Testis (tissue), 3 donors: ENCODE results near the gene TCF20. TPM values are rescaled to one million over a fixed set of nuclear protein-coding genes. Genes with fewer than 3 reads are reported as not detected.

Experiments
- DNase-seq: peaks from one replicate; pipeline ENCODE4 v3.0.0-alpha.2; 2019
- H3K27ac ChIP-seq, 2 donors: fragments of 200-600 bp; sonication (generic); one replicate each; pipeline ENCODE4 v1.5.1; 2019
- H3K27me3 ChIP-seq: fragments of 200-600 bp; sonication (generic); one replicate; pipeline ENCODE4 v1.5.1; 2019
- H3K36me3 ChIP-seq: fragments of 200-600 bp; sonication (generic); one replicate; pipeline ENCODE4 v1.5.1; 2017; ENCODE audit warnings: low read depth; ENCODE audit errors: missing control alignments
- H3K4me1 ChIP-seq: fragments of 200-600 bp; sonication (generic); one replicate; pipeline ENCODE4 v1.5.1; 2019
- H3K4me3 ChIP-seq, 2 donors: fragments of 200-600 bp; sonication (generic); one replicate each; pipeline ENCODE4 v1.5.1; 2017 to 2019
- H3K9me3 ChIP-seq: fragments of 200-600 bp; sonication (generic); one replicate; pipeline ENCODE4 v1.5.1; 2017
- POLR2A ChIP-seq: fragments of 450-650 bp; IDR thresholded peaks from one replicate; pipeline ENCODE4 v1.6.1; 2017; ENCODE audit warnings: antibody characterized with exemption, mild to moderate bottlenecking, moderate library complexity
- WGBS, 2 donors: methylation state at CpG; one replicate each; pipeline ENCODE4 v1.1.5; 2018; 5-methylcytosine and 5-hydroxymethylcytosine counted together
- intact Hi-C: fragments of 100-400 bp; cut with DNase I; formaldehyde crosslinking; loops from one replicate; pipeline ENCODE4 v1.15.1; 2023; ENCODE audit warnings: low total_unique reads
- polyA plus RNA-seq: library from polyadenylated mRNA; stranded (reverse); fragments of 350-450 nt; fragmentation: Illumina TruSeq; extraction: RNeasy Lipid Tissue Mini Kit (QIAGEN cat#74804); gene quantifications from one replicate; pipeline ENCODE4 v1.2.3, GENCODE V29; 2014; ENCODE audit warnings: low read depth, low replicate concordance; ENCODE audit not compliant: insufficient read depth
- total RNA-seq, 2 donors: library from RNA; depleted of rRNA; stranded (reverse); fragments of >200 nt; gene quantifications; one replicate each; pipeline ENCODE4 v1.2.3, GENCODE V29; 2016
- TF ChIP-seq, protein P1 (sequence below), 3 experiments: fragments of 450-650 bp in 2 of 3; fragments of 200-600 bp in 1 of 3; sonication (generic) in 1 of 3; IDR thresholded peaks; one replicate each; pipeline ENCODE4 v1.5.1; 2016 to 2019; ENCODE audit warnings: antibody characterized with exemption in 3 of 3, mild to moderate bottlenecking in 2 of 3, moderate library complexity in 1 of 3

TCF20 gene
- total and polyA plus RNA-seq, 3 donors from 2014 or later, result 40.5 to 44.8 (median 41.6) TPM

DNA sequence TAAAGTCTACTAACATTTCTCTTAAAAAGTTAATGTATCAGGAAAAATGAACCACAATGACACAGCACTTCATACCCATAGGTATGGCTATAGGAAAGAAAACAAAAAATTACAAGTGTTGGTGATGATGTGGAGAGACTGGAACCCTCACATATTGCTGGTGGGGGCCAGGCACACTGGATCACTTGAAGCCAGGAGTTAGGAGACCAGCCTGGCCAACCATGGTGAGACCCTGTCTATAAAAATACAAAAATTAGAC lies 26.7 kb downstream of the TCF20 start:
- no peaks in the 10 kb centered on the region for H3K27me3 ChIP-seq
- H3K36me3 ChIP-seq, result no peaks in the 10 kb centered on the region
- no peaks in the 10 kb centered on the region for H3K9me3 ChIP-seq
- no peak overlapping the region for H3K4me3 ChIP-seq
- TF ChIP-seq POLR2A, result no peak
- TF ChIP-seq, protein P1, sequence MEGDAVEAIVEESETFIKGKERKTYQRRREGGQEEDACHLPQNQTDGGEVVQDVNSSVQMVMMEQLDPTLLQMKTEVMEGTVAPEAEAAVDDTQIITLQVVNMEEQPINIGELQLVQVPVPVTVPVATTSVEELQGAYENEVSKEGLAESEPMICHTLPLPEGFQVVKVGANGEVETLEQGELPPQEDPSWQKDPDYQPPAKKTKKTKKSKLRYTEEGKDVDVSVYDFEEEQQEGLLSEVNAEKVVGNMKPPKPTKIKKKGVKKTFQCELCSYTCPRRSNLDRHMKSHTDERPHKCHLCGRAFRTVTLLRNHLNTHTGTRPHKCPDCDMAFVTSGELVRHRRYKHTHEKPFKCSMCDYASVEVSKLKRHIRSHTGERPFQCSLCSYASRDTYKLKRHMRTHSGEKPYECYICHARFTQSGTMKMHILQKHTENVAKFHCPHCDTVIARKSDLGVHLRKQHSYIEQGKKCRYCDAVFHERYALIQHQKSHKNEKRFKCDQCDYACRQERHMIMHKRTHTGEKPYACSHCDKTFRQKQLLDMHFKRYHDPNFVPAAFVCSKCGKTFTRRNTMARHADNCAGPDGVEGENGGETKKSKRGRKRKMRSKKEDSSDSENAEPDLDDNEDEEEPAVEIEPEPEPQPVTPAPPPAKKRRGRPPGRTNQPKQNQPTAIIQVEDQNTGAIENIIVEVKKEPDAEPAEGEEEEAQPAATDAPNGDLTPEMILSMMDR (IDR thresholded peaks at IDR 0.05), result no peak
- intact Hi-C loops, result no loop called here
- no peaks in the 10 kb centered on the region for H3K4me1 ChIP-seq
- DNase-seq, result no peak
- no peak overlapping the region for H3K27ac ChIP-seq

DNA sequence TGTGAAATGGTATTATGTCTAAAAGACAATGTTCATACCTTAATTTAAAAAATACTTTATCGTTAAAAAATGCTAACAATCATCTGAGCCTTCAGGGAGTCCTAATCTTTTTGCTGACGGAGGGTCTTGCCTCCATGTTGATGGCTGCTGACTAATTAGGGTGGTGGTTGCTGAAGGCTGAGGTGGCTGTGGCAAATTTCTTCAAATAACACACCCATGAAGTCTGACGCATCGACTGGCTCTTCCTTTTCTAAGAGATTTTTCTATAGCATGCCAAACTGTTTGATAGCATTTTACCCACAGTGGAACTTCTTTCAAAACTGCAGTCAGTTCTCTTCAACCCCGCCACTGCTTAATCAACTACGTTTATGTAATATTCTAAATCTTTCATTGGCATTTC lies 33.6 kb downstream of the TCF20 start:
- Histone ChIP-seq H3K36me3 (no peaks in the 10 kb centered on the region), H3K27me3 (no peaks in the 10 kb centered on the region), H3K4me1 (no peaks in the 10 kb centered on the region), H3K27ac (no peak overlapping the region), H3K9me3 (no peaks in the 10 kb centered on the region), H3K4me3 (no peak overlapping the region)
- 96% methylated on average over 6 of the region's 6 CpGs for WGBS, 2 donors
- intact Hi-C loops, result no loop called here
- DNase-seq, result no peak
- no peak for TF ChIP-seq POLR2A
- TF ChIP-seq, protein P1 (IDR thresholded peaks at IDR 0.05), result no peak

DNA sequence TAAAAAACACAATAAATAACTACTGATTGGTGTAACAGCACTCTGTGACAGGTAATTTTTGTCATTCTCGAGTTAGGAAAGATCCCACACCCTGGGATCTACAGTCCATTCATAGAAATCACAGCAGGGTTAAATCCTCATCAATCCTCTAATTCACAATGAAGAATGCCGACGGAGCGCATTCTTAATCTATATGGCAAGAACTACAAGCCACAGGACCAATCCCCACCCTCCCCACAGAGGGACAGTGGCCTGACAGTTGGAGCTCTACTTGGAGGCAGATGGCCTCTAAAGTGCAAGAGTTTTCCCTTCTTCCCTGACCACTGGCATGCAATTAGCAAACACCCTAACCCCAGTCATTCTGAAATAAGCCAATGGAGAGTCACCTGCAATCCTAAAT lies 34.2 kb downstream of the TCF20 start:
- TF ChIP-seq, protein P1 (IDR thresholded peaks at IDR 0.05), result no peak
- H3K4me1 ChIP-seq, result no peaks in the 10 kb centered on the region
- H3K4me3 ChIP-seq, result no peak overlapping the region
- DNase-seq, result no peak
- no peaks in the 10 kb centered on the region for H3K9me3 ChIP-seq
- intact Hi-C loops, result no loop called here
- no peaks in the 10 kb centered on the region for H3K36me3 ChIP-seq
- H3K27ac ChIP-seq, result no peak overlapping the region
- 95 to 98% methylated on average over 4 of the region's 4 CpGs for WGBS, 2 donors
- H3K27me3 ChIP-seq, result no peaks in the 10 kb centered on the region

DNA sequence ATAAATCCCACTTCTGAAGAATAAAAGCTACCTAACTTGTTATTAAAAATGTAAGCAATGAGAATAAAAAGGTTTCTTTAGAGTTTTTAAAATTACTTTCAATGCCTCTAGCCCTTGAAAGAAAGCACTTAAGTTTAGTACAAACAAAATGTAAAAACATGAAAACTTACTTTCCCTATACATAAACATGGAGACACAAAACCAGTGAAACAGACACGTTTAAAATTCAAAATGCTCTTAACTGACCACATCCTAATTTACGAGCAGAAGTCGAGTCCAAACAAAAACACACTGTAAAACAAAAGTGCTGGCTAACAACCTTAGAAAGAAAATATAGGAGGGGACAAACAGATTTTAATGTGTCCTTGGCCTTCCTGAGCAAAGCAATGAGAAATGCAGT lies 36.6 kb downstream of the TCF20 start:
- H3K27ac ChIP-seq, result no peak overlapping the region
- peaks cover 11% of the 10 kb centered on the region for H3K4me1 ChIP-seq
- intact Hi-C loops, result no loop called here
- H3K27me3 ChIP-seq, result no peaks in the 10 kb centered on the region
- no peak overlapping the region for H3K4me3 ChIP-seq
- DNase-seq, result no peak
- TF ChIP-seq, protein P1 (IDR thresholded peaks at IDR 0.05), result no peak
- TF ChIP-seq POLR2A, result no peak
- no peaks in the 10 kb centered on the region for H3K36me3 ChIP-seq
- WGBS, 2 donors, result 53 to 61% methylated on average over 3 of the region's 3 CpGs
- H3K9me3 ChIP-seq, result no peaks in the 10 kb centered on the region

DNA sequence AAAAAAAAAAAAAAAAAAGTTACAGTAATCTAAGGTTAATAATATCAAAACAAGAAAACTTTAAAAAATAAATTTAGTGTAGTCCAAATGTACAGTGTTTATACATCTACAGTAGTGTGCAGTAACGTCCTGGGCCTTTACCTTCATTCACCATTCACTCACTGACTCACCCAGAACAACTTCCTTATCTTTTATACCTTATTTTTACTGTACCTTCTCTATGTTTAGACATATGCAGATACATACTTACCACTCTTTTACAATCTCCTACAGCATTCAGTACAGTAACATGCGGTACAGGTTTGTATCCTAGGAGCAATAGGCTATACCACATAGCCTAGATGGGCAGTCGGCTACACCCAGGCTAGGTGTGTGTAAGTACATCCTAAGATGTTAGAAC lies 38.5 kb downstream of the TCF20 start:
- no peak for DNase-seq
- WGBS, 2 donors, result 95 to 97% methylated on average over 3 of the region's 3 CpGs
- intact Hi-C loops, result no loop called here
- Histone ChIP-seq H3K9me3 (no peaks in the 10 kb centered on the region), H3K4me3 (no peak overlapping the region), H3K27me3 (no peaks in the 10 kb centered on the region), H3K36me3 (no peaks in the 10 kb centered on the region), H3K4me1 (peaks cover 11% of the 10 kb centered on the region), H3K27ac (no peak overlapping the region)
- no peak for TF ChIP-seq POLR2A
- TF ChIP-seq, protein P1 (IDR thresholded peaks at IDR 0.05), result no peak
